Dedifferentiated amniotic fluid mesenchymal stem cell (primary cell): Measurements from ENCODE around the gene KRT37.

Experiments
- DNase-seq: peaks from one replicate; pipeline ENCODE4 v3.0.0-alpha.2; 2016; ENCODE audit errors: extremely low spot score

KRT37 gene

DNA sequence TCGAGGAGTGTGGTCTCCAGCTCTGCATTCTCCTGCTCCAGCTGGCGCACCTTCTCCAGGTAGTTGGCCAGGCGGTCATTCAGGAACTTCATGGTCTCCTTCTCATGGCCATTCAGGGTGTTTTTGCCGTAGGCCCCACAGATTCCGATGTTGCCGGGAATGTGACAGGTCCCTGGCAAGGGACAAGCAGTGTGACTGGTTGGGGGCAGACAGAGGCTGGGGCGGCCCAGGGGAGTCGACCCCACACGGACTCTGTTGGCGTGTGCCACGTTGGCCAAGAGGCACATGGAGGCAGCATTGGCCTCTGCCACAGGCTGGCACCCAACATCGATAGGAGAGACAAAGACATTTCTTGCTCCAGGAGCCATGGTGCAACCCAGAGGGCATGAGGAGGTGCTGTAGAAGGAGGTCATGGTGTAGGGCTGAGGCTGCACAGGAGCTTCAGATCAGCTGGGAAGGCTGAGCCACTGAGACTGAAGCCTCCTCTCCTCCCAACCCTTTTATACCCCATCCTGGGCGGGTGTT lies at the start of gene KRT37:
TSS of gene KRT37 (minus strand) at position 475 of the 525 bp plus-strand sequence. CDS start at position 413, 62 bp downstream.
- no peak for DNase-seq

GRCh38 chr17:41468346-41468745 lies 44.0 kb upstream of the KRT37 start:
- DNase-seq, result no peak

DNA sequence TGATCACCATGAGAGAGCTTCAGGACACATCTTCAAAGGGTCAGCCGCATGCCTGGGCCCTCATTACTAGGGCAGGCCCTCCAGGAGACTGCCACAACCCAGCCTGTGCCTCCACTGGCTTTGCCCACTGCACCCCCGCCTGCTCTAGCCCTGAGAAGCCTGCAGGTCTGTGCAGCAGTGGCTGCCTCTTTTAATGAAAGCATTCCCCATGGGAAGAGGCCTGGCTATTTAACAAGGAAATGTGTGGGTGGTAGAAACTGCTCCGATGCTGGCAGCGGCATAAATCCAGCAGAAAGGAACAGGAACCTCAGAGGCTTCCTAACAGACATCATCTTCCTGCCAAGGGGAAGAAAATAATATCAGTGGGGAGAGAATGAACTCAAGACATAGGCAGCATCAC lies 43.2 kb upstream of the KRT37 start:
- DNase-seq, result no peak

- no peak for DNase-seq
Observed at GRCh38 chr17:41466988-41467387, 42.6 kb upstream of the KRT37 start, which contains the start of gene KRT32. Gene KRT32 (minus strand): TSS chr17:41467386. CDS start chr17:41467325, 61 bp downstream.

- DNase-seq, result peak; percentile 51
Observed at GRCh38 chr17:41464682-41465081, 40.3 kb upstream of the KRT37 start.

GRCh38 chr17:41464173-41464572 lies 39.8 kb upstream of the KRT37 start:
- DNase-seq, result no peak

DNA sequence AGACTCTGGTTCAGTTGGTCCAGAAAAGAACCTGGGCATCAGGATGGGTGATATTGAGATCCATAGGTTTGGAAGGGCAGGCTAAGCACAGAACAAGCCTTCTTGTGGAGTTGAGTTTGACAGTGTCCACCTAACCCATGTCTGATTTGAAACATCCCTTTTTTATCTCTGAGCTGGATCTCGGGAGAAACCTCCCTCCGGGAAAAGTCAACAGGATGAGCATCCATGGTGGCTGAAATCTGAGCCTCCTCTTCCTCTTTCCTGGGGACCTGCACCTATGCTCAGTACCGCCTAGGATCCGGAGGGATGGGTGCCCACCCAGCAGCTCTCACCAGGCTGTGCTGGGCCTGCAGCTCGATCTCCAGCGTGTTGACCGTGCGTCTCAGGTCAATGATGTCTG lies 39.4 kb upstream of the KRT37 start:
- DNase-seq, result no peak

DNA sequence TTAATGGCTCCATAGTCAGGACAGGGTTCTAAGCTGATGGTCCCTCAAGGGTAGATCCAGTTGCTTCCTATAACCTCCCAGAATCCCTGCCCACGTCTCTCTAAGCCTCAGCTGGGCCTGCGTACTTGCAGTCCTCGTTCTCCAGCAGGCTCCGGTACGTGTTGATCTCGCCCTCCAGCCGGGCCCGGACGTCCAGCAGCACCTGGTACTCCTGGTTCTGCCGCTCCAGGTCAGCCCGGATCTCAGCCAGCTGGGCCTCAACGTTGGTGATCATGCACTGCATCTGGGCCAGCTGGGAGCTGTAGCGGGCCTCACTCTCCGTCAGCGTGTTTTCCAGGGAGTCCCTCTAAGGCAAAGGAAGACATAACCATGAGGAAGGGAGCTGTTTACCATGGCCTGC lies 38.3 kb upstream of the KRT37 start:
- no peak for DNase-seq

- no peak for DNase-seq
Observed at GRCh38 chr17:41457676-41458075, 33.3 kb upstream of the KRT37 start.

GRCh38 chr17:41456204-41456603 lies 31.8 kb upstream of the KRT37 start:
- no peak for DNase-seq

GRCh38 chr17:41455236-41455635 lies 30.9 kb upstream of the KRT37 start:
- no peak for DNase-seq

DNA sequence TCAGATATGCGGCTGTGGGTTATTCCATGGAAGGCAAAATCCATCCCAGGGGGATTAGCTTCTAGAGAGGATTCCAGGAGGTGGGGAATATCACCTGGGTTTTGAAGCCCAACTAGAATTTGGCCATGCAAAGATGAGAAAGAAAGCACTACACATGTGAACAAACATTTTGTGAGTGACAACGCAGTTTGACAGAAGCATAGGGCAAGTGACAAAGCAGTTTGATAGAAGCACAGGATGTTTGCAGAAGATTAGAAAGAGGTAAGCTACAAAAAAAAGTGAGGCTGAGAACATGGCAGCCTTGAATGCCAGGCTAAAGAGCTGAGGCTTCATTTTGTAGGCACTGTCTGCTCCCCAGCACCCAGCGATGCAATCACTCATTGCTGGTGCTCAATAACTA lies 28.7 kb upstream of the KRT37 start:
- no peak for DNase-seq

GRCh38 chr17:41452281-41452680 lies 27.9 kb upstream of the KRT37 start:
- DNase-seq, result no peak

- DNase-seq, result no peak
Observed at GRCh38 chr17:41451154-41451728, 26.9 kb upstream of the KRT37 start.

- no peak for DNase-seq
Observed at GRCh38 chr17:41449008-41449407, 24.6 kb upstream of the KRT37 start.

GRCh38 chr17:41448506-41448905 lies 24.1 kb upstream of the KRT37 start:
- DNase-seq, result no peak

DNA sequence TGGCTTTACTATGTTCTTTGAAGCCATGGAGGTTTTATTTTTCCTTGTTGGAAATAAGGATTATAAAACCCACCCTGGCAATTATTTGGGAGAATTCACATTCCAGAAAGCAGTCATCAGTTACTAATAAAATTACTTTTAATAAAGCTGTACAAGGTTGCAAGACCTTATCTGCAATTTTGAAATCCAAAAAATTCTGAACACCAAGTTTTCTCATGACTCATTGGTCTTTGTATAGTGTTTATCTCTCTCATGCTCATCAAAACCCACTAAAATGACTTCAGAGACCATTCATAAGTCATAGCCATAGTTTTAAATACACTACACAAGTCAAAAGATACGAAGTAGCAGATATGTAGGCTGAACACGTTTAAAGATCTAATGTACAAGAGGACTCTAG lies 22.4 kb upstream of the KRT37 start:
- DNase-seq, result no peak

- DNase-seq, result no peak
Observed at GRCh38 chr17:41444640-41445039, 20.3 kb upstream of the KRT37 start.

GRCh38 chr17:41444186-41444585 lies 19.8 kb upstream of the KRT37 start:
- DNase-seq, result no peak

DNA sequence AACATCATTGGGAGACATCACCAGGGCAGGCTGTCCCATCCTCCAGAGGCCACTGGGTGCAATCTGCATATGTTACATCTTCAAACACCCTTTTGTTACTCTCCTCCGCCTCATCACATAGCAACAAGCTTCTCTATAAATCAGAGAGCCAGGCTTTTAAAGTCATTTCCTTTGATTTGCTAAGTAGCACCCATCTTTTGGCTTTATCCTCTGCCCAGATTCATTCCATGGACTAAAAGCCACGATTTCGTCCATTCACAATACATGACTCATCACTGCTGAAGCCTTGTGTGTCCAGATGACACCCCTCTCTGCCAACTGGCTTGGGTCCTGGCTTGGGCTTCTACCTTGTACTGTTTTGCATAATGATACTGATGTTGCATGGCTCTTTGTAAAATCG lies 18.4 kb upstream of the KRT37 start:
- no peak for DNase-seq

- DNase-seq, result no peak
Observed at GRCh38 chr17:41440531-41441033, 16.2 kb upstream of the KRT37 start, which contains the start of gene KRT38. Gene KRT38 (minus strand): TSS chr17:41440983. CDS start chr17:41440921, 62 bp downstream.

DNA sequence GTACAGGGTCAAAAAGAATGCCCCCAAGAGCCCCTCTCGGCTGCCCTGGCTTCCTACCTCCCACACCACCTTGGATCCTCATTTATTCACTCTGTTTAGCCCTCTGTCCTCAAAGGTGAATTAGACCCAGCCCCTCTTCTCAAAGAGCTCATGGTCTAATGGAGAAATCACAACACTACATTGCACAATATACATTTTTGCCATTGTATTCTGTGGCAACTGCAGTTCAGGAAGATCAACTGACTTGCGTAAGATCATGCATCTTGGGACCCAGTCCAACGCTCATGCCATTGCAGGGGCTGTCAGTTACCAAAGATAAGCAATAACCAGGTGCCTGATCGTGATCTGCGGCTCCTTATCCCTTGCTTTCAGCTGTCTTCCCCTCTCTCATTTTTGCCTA lies 15.0 kb upstream of the KRT37 start:
- DNase-seq, result no peak

DNA sequence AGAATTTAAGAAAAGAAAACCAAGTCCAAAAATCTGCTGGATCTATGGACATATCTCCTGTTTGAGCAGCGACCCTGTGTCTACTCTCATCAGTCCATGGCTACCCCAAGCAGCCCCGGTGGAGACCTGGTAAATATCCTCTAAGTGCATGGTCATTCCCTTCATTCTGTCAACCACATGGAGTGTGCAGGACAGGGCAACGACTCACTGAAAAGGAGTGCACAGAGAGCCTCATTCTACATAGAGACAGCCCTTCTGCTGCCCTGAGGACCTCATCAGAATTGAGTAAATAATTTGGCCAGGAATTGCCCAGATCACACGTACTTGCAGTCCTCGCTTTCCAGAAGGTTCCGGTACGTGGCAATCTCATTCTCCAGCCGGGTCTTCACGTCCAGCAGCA lies 13.4 kb upstream of the KRT37 start:
- DNase-seq, result no peak

- no peak for DNase-seq
Observed at GRCh38 chr17:41437254-41437653, 12.9 kb upstream of the KRT37 start.
